IPS DF 4.7 (cell line): ENCODE results near the gene SH2D3C.

Experiments used
- DNase-seq: peaks from one replicate; pipeline ENCODE4 v3.0.0-alpha.2; 2013; ENCODE audit warnings: low spot score; ENCODE audit errors: extremely low read depth

The SH2D3C gene

GRCh38 chr9:127778280-127779135, at the start of gene SH2D3C:
Gene SH2D3C, minus strand, starts transcription at chr9:127778666. Its CDS starts 39 bp downstream, at chr9:127778627.
- DNase-seq: no peak

- no peak for DNase-seq
These were observed 47.9 kb upstream of the SH2D3C start for GRCh38 chr9:127826253-127826913.

- no peak for DNase-seq
These were observed 47.0 kb upstream of the SH2D3C start for GRCh38 chr9:127825319-127826051.

GRCh38 chr9:127822108-127822507, 43.6 kb upstream of the SH2D3C start:
- DNase-seq: no peak

GRCh38 chr9:127818574-127818973, 40.1 kb upstream of the SH2D3C start:
- DNase-seq: no peak

GRCh38 chr9:127817881-127818434, 39.5 kb upstream of the SH2D3C start:
- no peak for DNase-seq

GRCh38 chr9:127816728-127817127, 38.3 kb upstream of the SH2D3C start:
- DNase-seq: no peak

- no peak for DNase-seq
These were observed 37.9 kb upstream of the SH2D3C start for GRCh38 chr9:127816362-127816725.

GRCh38 chr9:127815512-127816361, 37.3 kb upstream of the SH2D3C start:
- no peak for DNase-seq

- no peak for DNase-seq
These were observed 36.4 kb upstream of the SH2D3C start for GRCh38 chr9:127814619-127815511.

GRCh38 chr9:127813686-127814226, 35.3 kb upstream of the SH2D3C start:
- no peak for DNase-seq

GRCh38 chr9:127812936-127813675, 34.6 kb upstream of the SH2D3C start:
- no peak for DNase-seq

GRCh38 chr9:127812011-127812410, 33.5 kb upstream of the SH2D3C start:
- no peak for DNase-seq

- DNase-seq: no peak
These were observed 32.1 kb upstream of the SH2D3C start for GRCh38 chr9:127810378-127811187.

GRCh38 chr9:127809540-127810377, 31.3 kb upstream of the SH2D3C start:
- no peak for DNase-seq

- DNase-seq: no peak
These were observed 30.6 kb upstream of the SH2D3C start for GRCh38 chr9:127809002-127809539.
